Fibroblast of lung (primary cell): ENCODE measurements around the gene AMHR2. TPM values are rescaled to one million over a fixed set of nuclear protein-coding genes. Genes with fewer than 3 reads are reported as not detected.
"Not testable (repeated sequence)": the region's sequence is repeated elsewhere in the genome, so short reads cannot be mapped to it uniquely, and the experiment has no call there.

Experiments used
- DNase-seq, 2 donors: peaks; one replicate each; pipeline versions ENCODE4 v3.0.0 to v3.0.0-alpha.2; 2010; ENCODE audit warnings: low read depth in 2 of 2
- H2AFZ ChIP-seq: 2 replicates; pipeline ENCODE4 v1.5.1; 2012; ENCODE audit warnings: low read length, control low read depth, inconsistent platforms
- H3K27ac ChIP-seq: 2 replicates; pipeline ENCODE4 v1.5.1; 2011; ENCODE audit warnings: low read length, control low read depth; ENCODE audit not compliant: insufficient read depth
- H3K27me3 ChIP-seq: 2 replicates; pipeline ENCODE4 v1.5.1; 2011; ENCODE audit warnings: mild to moderate bottlenecking, low read length; ENCODE audit not compliant: control insufficient read depth, insufficient read depth
- H3K36me3 ChIP-seq: 2 replicates; pipeline ENCODE4 v1.5.1; 2011; ENCODE audit warnings: low read length; ENCODE audit not compliant: control insufficient read depth, insufficient read depth
- H3K4me1 ChIP-seq: 2 replicates; pipeline ENCODE4 v1.5.1; 2011; ENCODE audit warnings: low read length; ENCODE audit not compliant: control insufficient read depth, insufficient read depth; ENCODE audit errors: extremely low read depth
- H3K4me2 ChIP-seq: 2 replicates; pipeline ENCODE4 v1.5.1; 2011; ENCODE audit warnings: low read length, control low read depth; ENCODE audit not compliant: insufficient read depth; ENCODE audit errors: extremely low read depth
- H3K4me3 ChIP-seq, 4 experiments: fragments of 200-600 bp in 1 of 4; sonication (generic) in 1 of 4; replicated peaks in 1 of 4; 2 replicates each; pipeline ENCODE4 v1.5.1; 2011 to 2016; ENCODE audit warnings: low read length in 4 of 4, low read depth in 3 of 4, mild to moderate bottlenecking in 3 of 4, control low read depth in 2 of 4, inconsistent platforms in 1 of 4, mixed read lengths in 1 of 4; ENCODE audit not compliant: insufficient read depth in 1 of 4; ENCODE audit errors: control extremely low read depth in 1 of 4
- H3K79me2 ChIP-seq: 2 replicates; pipeline ENCODE4 v1.5.1; 2012; ENCODE audit warnings: mild to moderate bottlenecking, low read length, inconsistent platforms; ENCODE audit not compliant: control insufficient read depth, insufficient read depth
- H3K9ac ChIP-seq: 2 replicates; pipeline ENCODE4 v1.5.1; 2011; ENCODE audit warnings: mild to moderate bottlenecking, low read length, control low read depth; ENCODE audit not compliant: insufficient read depth
- H3K9me3 ChIP-seq: 2 replicates; pipeline ENCODE4 v1.5.1; 2012; ENCODE audit warnings: low read depth, low read length; ENCODE audit not compliant: control insufficient read depth, insufficient read depth
- H4K20me1 ChIP-seq: 2 replicates; pipeline ENCODE4 v1.5.1; 2011; ENCODE audit warnings: low read length; ENCODE audit not compliant: control insufficient read depth, insufficient read depth; ENCODE audit errors: extremely low read depth
- EZH2 ChIP-seq: IDR thresholded peaks from 2 replicates; pipeline ENCODE4 v1.5.1; 2012; ENCODE audit warnings: low read length, control low read depth, mild to moderate bottlenecking; ENCODE audit errors: missing control alignments
- polyA minus RNA-seq: library from RNA; depleted of rRNA, polyadenylated mRNA; stranded (reverse); fragments of >200 nt; gene quantifications from 2 replicates; pipeline ENCODE4 v1.2.3, GENCODE V29; 2011; ENCODE audit warnings: low replicate concordance
- polyA plus RNA-seq, 2 donors: library from polyadenylated mRNA; depleted of rRNA in 1 of 2; stranded (reverse) in 1 of 2; unstranded in 1 of 2; fragments of >200 nt; gene quantifications; 2 replicates each; pipeline ENCODE4 v1.2.1, GENCODE V29; 2011 to 2012; ENCODE audit warnings: missing spikeins in 1 of 2
- total RNA-seq: library from RNA; depleted of rRNA; stranded (reverse); fragments of >200 nt; gene quantifications from 2 replicates; pipeline ENCODE4 v1.2.1, GENCODE V29; 2014
- TF ChIP-seq, protein P1 (sequence below), 2 donors: IDR thresholded peaks in 1 of 2; conservative IDR thresholded peaks in 1 of 2; 1 replicate in 1 of 2; 2 replicates in 1 of 2; pipeline ENCODE4 v1.5.1; 2011 to 2012; ENCODE audit warnings: low read length in 2 of 2, control low read depth in 1 of 2, inconsistent platforms in 1 of 2, low read depth in 1 of 2, mild to moderate bottlenecking in 1 of 2

AMHR2 gene
- total RNA-seq (not detected in 2 replicates), polyA plus RNA-seq (not detected in 2 replicates), polyA minus RNA-seq (not detected in 2 replicates)
- polyA plus RNA-seq (2012), result not detected in 2 replicates

DNA sequence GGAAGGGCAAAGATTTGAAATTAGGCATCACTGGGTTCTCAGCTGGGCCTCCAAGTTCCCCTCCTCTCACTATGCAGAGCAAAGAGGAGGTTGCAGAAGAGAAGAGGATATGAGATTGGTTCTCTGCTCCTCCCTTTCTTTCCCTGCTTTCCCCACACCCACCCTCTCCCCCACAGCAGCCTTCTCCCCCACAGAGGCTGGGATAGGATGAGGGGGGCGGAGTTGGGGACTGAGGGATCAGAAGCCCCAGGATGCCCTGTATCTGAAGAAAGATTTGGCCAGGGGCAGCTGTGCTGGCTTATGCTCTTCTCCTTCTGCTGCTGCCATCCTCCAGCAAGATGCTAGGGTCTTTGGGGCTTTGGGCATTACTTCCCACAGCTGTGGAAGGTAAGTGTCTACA is at the start of gene AMHR2:
Gene AMHR2 (plus strand): TSS at position 259 of the 400 bp plus-strand sequence. CDS start 80 bp downstream, at position 339.
- Histone ChIP-seq H3K4me2 (no peak within 1 kb of the TSS), H4K20me1 (no peaks in the 10 kb centered on the region), H3K4me1 (peaks cover 3% of the 10 kb centered on the region), H3K27me3 (no peaks in the 10 kb centered on the region), H3K36me3 (no peaks in the 10 kb centered on the region), H3K9me3 (no peaks in the 10 kb centered on the region), H3K27ac (no peak within 1 kb of the TSS), H3K79me2 (no peaks in the 10 kb centered on the region), H3K4me3 (no peak within 1 kb of the TSS), H2AFZ (no peak within 1 kb of the TSS), H3K9ac (no peak within 1 kb of the TSS)
- no peak for DNase-seq
- no peak for TF ChIP-seq EZH2
- TF ChIP-seq, protein P1, sequence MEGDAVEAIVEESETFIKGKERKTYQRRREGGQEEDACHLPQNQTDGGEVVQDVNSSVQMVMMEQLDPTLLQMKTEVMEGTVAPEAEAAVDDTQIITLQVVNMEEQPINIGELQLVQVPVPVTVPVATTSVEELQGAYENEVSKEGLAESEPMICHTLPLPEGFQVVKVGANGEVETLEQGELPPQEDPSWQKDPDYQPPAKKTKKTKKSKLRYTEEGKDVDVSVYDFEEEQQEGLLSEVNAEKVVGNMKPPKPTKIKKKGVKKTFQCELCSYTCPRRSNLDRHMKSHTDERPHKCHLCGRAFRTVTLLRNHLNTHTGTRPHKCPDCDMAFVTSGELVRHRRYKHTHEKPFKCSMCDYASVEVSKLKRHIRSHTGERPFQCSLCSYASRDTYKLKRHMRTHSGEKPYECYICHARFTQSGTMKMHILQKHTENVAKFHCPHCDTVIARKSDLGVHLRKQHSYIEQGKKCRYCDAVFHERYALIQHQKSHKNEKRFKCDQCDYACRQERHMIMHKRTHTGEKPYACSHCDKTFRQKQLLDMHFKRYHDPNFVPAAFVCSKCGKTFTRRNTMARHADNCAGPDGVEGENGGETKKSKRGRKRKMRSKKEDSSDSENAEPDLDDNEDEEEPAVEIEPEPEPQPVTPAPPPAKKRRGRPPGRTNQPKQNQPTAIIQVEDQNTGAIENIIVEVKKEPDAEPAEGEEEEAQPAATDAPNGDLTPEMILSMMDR (conservative IDR thresholded peaks at IDR 0.05 in 1 of 2, IDR thresholded peaks at IDR 0.05 in 1 of 2; ENCODE audit: low read depth in 1 of 2, low read length in 2 of 2), result no peak

DNA sequence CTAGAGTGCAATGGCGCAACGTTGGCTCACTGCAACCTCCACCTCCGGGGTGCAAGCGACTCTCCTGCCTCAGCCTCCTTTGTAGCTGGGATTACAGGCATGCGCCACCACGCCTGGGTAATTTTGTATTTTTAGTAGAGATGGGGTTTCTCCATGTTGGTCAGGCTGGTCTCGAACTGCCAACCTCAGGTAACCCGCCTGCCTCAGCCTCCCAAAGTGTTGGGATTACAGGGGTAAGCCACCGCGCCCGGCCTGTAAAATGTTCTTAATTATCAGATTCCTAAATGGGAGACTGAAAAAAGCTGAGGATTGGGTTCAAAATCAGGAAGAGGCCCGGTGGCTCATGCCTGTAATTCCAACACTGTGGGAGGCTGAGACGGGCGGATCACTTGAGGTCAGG is 49.4 kb upstream of the AMHR2 start:
- not testable (repeated sequence) for DNase-seq, H3K9ac ChIP-seq, H3K36me3 ChIP-seq, H2AFZ ChIP-seq, H3K4me2 ChIP-seq, H3K27ac ChIP-seq, H3K9me3 ChIP-seq, H4K20me1 ChIP-seq, H3K79me2 ChIP-seq, H3K27me3 ChIP-seq, H3K4me3 ChIP-seq
- peaks cover 19% of the 10 kb centered on the region for H3K4me1 ChIP-seq

DNA sequence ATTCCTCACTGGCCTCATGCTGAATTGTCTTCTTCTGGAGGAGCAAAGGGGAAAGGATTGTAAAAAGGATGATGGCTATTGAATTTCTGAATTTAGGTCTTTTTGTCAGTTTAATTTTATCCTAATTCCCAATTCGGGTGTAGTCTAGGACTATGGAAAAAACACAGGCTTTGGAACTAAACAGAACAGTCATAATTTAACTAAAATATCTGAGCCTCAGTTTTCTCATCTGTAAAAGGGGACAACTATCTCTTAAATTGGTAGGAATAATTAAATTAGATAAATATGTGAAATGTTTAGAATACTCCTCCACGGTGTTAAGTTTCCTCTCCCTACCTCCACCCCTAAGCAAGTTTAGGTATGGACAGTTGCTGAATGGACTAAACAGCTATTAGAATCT is 46.9 kb upstream of the AMHR2 start:
- Histone ChIP-seq H3K36me3 (no peaks in the 10 kb centered on the region), H4K20me1 (no peaks in the 10 kb centered on the region), H3K9ac (no peak overlapping the region), H3K79me2 (peaks cover 6% of the 10 kb centered on the region), H3K27ac (no peak overlapping the region), H3K9me3 (no peaks in the 10 kb centered on the region), H3K4me2 (no peak overlapping the region), H2AFZ (no peak overlapping the region), H3K27me3 (no peaks in the 10 kb centered on the region), H3K4me3 (no peak overlapping the region), H3K4me1 (peaks cover 12% of the 10 kb centered on the region)
- TF ChIP-seq, protein P1 (conservative IDR thresholded peaks at IDR 0.05 in 1 of 2, IDR thresholded peaks at IDR 0.05 in 1 of 2; ENCODE audit: low read depth in 1 of 2, low read length in 2 of 2), result no peak
- no peak for TF ChIP-seq EZH2
- DNase-seq, result no peak
